ENCODE data around the gene ZNF830.
"Not testable (repeated sequence)": the region's sequence is repeated elsewhere in the genome, so short reads cannot be mapped to it uniquely, and the experiment has no call there.

The ZNF830 gene

GRCh38 chr17:34991606-34992005 is 30.3 kb downstream of the ZNF830 start:
- DNase-seq (ENCODE audit: low spot score), result no peak

DNA sequence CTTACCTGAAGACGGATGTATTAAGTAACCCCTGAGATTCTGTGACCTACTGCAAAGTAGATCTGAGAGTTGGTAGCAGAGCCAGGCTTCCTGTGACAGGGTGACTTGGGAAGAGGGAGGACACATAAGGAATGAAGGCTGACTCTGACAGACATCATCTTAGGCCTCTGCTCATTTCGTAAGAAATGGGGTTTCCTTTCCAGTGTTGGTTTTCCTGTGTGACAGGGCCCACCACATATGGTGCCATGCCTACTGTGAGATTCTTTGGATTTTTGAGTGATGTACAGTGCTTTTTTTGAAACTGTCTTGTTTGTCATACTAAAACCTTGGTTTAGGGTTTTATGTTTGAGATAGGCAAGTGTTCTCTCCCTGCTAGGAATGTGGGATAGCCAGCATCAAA is 31.7 kb downstream of the ZNF830 start:
- DNase-seq (ENCODE audit: low spot score), result no peak

- no peak for DNase-seq (ENCODE audit: low spot score)
Measured at GRCh38 chr17:34996422-34997285, 35.3 kb downstream of the ZNF830 start.

DNA sequence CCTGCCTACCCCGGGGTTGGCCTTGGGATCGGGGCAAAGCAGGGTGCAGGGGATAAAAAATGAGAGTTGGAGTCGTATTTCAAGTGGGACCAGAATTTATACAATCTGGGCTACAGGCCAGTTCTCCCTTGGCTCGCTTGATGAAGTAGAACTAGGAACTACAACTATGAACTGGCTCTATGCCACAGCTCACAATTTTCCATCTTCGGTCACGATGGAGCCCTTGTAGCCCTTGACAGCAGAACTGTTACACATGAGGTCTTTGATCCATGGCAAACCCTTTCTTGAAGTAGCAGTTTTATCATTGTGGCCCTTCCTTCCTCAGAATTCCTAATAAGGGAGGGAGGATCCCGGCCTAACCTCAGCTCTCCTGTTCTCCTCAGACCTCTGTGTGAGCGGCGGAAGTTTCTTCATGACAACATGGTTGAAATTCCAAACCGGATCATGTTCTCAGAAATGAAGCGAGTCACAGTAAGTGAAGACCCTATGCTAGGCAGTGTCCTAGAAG is 36.1 kb downstream of the ZNF830 start:
- no peak for DNase-seq (ENCODE audit: low spot score)

DNA sequence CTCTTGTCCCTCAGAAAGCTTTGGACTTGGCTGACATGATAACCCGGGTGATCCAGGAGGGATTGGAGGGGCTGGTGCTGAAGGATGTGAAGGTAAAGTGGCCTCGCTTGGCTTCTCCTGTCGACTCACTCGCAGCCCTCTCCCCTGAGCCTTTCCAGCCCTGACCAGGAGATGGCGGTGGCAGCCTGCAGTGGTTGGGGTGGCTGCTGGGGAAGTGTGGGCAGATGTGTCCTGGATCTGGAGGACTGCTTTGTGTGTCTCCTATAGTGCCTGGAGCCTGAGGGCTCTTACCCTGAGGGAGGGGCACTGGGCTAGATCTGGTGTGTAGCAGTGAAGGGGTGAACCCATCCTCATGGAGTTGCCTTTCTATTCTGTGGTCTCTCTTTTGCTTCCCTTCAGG is 36.9 kb downstream of the ZNF830 start:
- peak; percentile 72 for DNase-seq (ENCODE audit: low spot score)

- DNase-seq (ENCODE audit: low spot score), result no peak
Measured at GRCh38 chr17:34999456-34999855, 38.1 kb downstream of the ZNF830 start.

- not testable (repeated sequence) for DNase-seq (ENCODE audit: low spot score)
Measured at GRCh38 chr17:35000965-35001364, 39.6 kb downstream of the ZNF830 start.

- no peak for DNase-seq (ENCODE audit: low spot score)
Measured at GRCh38 chr17:35001549-35001948, 40.2 kb downstream of the ZNF830 start.

DNA sequence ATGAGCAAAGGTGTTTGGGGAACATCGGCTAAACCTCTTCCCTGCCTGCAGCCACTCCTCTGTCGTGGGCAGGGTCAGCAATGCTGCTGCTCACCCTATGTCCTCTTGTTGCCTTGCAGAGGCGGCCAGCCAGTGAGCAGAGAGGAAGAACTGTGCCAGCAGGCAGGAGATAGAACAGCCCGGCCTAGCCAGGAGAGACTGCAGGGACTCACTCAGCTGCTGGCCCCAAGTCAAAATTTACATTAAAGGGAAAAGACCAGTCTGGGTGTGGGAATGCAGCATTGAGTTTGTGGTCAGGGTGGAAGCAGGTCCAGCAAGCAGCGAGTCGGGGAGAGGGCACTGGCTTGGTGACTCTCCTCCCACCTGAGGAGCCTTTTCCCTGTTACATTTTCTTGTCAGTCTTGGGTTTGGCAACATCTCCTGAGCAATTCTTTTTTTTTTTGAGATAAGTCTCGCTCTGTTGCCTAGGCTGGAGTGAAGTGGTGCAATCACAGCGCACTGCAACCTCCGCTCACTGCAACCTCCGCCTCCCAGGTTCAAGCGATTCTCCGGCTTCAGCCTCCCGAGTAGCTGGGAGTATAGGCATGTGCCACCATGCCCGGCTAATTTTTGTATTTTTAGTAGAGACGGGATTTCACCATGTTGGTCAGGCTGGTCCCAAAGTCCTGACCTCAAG is 41.7 kb downstream of the ZNF830 start:
- DNase-seq (ENCODE audit: low spot score), result no peak

DNA sequence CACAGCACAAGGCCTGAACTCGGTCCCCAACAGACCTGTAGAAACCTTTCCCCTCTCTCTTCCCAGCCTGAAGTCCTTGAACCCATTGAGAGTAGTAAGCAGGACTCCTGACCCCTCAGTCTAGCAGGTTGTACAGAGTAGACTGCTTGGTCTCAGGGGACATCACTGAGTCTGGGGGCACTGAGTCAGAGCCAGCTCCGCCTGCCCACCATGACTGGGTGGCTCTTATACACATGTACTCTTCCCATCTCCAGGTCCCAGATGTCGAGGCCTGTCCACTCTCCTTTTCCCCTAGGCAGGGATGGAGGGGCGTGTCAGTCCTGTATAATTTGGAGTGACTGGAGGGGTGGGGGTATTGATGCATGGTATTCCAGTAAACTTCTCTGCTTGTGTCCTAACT is 42.4 kb downstream of the ZNF830 start:
- DNase-seq (ENCODE audit: low spot score), result no peak

GRCh38 chr17:35006345-35006744 is 45.0 kb downstream of the ZNF830 start:
- no peak for DNase-seq (ENCODE audit: low spot score)

DNA sequence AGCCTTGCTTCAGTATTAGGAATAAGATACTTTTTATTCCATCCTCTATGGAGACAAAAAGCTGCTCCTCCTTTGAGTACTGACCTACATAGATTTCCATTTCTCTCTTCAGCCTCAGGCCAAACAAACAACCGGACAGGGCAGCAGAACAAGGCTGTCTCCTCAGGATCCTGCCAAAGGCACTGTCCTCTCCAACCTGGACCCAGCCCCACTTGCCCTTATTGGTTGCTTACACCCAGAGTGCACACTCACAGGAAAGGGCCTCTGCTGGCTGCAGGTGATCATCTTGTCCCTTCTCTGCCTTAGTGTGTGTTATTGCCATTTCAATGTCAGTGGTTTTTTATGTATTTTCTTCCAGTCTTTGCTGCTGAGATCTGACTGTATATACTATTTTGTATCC is 45.6 kb downstream of the ZNF830 start:
- no peak for DNase-seq (ENCODE audit: low spot score)

GRCh38 chr17:35010093-35010492 is 48.8 kb downstream of the ZNF830 start:
- no peak for DNase-seq (ENCODE audit: low spot score)

DNA sequence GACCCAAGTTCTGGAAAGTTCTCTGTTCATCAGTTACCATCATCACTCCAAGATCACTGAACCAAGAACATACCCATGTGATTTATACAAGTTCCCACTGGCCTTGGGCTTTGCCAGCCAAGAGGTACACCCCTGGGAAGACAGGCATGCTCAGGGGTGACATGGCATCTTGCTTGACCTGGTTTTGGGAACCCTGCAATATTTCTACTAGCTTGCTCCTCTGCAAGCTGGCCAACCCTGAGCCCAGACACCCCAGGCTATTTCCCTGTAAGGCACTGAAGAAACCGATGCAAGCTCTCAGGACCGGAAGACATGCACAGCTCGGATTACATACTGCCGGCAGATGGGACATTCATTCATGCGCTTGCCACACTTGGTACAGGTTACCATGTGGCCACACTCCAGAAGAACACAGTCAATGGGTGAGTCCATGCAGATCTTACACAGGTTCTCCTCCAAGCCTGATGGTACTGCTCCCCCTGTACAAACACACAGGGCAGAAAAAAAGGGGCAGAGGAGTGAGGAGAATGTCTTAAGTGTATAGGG is 50.4 kb downstream of the ZNF830 start:
- DNase-seq (ENCODE audit: low spot score), result no peak
